HL-60 (cell line): ENCODE results near the gene CDC20.

ENCODE experiments used
- DNase-seq, 2 experiments: peaks; one replicate each; pipeline ENCODE4 v3.0.0-alpha.2; 2010 to 2020; ENCODE audit warnings: low read depth in 1 of 2, low spot score in 1 of 2
- H3K27ac ChIP-seq: fragments of 250-450 bp; sonication (Bioruptor Pico); replicated peaks from 2 replicates; pipeline ENCODE4 v1.5.1; 2020; ENCODE audit warnings: mild to moderate bottlenecking, moderate library complexity
- H3K27me3 ChIP-seq: fragments of 250-450 bp; sonication (Bioruptor Pico); 2 replicates; pipeline ENCODE4 v1.5.1; 2021; ENCODE audit warnings: mild to moderate bottlenecking, moderate library complexity; ENCODE audit not compliant: insufficient read depth, poor library complexity, severe bottlenecking
- H3K4me3 ChIP-seq: replicated peaks from 2 replicates; pipeline ENCODE4 v1.5.1; 2011; ENCODE audit warnings: mild to moderate bottlenecking, control low read depth, low read length; ENCODE audit not compliant: insufficient read depth
- CTCF ChIP-seq: IDR thresholded peaks from one replicate; pipeline ENCODE4 v1.5.1; 2011; ENCODE audit warnings: low read length, control low read depth, inconsistent platforms; ENCODE audit not compliant: insufficient read depth
- GABPA ChIP-seq: IDR thresholded peaks from 2 replicates; pipeline ENCODE4 v1.6.1; 2012; ENCODE audit warnings: low read depth
- POLR2AphosphoS5 ChIP-seq: IDR thresholded peaks from 2 replicates; pipeline ENCODE4 v1.6.1; 2012; ENCODE audit warnings: low read depth
- REST ChIP-seq: IDR thresholded peaks from 2 replicates; pipeline ENCODE4 v1.6.1; 2012; ENCODE audit warnings: low read depth; ENCODE audit not compliant: insufficient replicate concordance
- SPI1 ChIP-seq: IDR thresholded peaks from 2 replicates; pipeline ENCODE4 v1.6.1; 2012; ENCODE audit warnings: low read depth, mild to moderate bottlenecking, borderline replicate concordance

CDC20 gene

GRCh38 chr1:43352881-43353280 lies 5.9 kb upstream of the CDC20 start:
- no peaks in the 10 kb centered on the region for H3K27me3 ChIP-seq
- TF ChIP-seq POLR2AphosphoS5, result no peak
- TF ChIP-seq CTCF, result no peak
- TF ChIP-seq GABPA, result no peak
- TF ChIP-seq SPI1, result peak; percentile 6; the same call in 1 of the 2 replicates
- no peak for TF ChIP-seq REST
- DNase-seq, result no peak
- no peak overlapping the region for H3K27ac ChIP-seq
- H3K4me3 ChIP-seq, result no peak overlapping the region

GRCh38 chr1:43354471-43354870 lies 4.3 kb upstream of the CDC20 start:
- Histone ChIP-seq H3K27ac (no peak overlapping the region), H3K4me3 (no peak overlapping the region), H3K27me3 (no peaks in the 10 kb centered on the region)
- TF ChIP-seq GABPA (no peak), POLR2AphosphoS5 (no peak), SPI1 (no peak), REST (no peak), CTCF (no peak)
- DNase-seq, result no peak

- no peak for DNase-seq
- Histone ChIP-seq H3K27ac (no peak overlapping the region), H3K4me3 (no peak overlapping the region), H3K27me3 (no peaks in the 10 kb centered on the region)
- no peak for TF ChIP-seq GABPA
- TF ChIP-seq REST, result no peak
- TF ChIP-seq POLR2AphosphoS5, result no peak
- TF ChIP-seq SPI1, result no peak
- TF ChIP-seq CTCF, result no peak
Measured at GRCh38 chr1:43354936-43355335, 3.8 kb upstream of the CDC20 start.
